GM12878 (cell line): ENCODE measurements around the gene SKAP1. TPM values are rescaled to one million over a fixed set of nuclear protein-coding genes. Genes with fewer than 3 reads are reported as not detected.

Experiments used
- ATAC-seq: fragments of 200-7000 bp; cut with Tn5 transposase; 3 replicates; pipeline ENCODE4 v1.9.1; 2020; ENCODE audit warnings: mild to moderate bottlenecking, moderate library complexity
- BruUV-seq: library from RNA; stranded (reverse); fragments of 400-500 nt; replicated peaks from 2 replicates; lab custom pipeline; 2021; lab: Mats Ljungman, UMichigan
- CTCF ChIA-PET: fragments of 300-600 bp; sonication (Branson Sonifier 250); formaldehyde crosslinking; extraction: SDS; loops from one replicate; lab custom pipeline; 2021; ENCODE audit warnings: inconsistent platforms; lab: Yijun Ruan, JAX
- POLR2A ChIA-PET: fragments of 350-600 bp; formaldehyde crosslinking; extraction: SDS; loops from one replicate; lab custom pipeline; 2021; ENCODE audit warnings: inconsistent platforms; lab: Charles Lee
- RAD21 ChIA-PET: fragments of 300-600 bp; sonication (Branson Sonifier 250); formaldehyde crosslinking; loops from one replicate; lab custom pipeline; 2023; ENCODE audit warnings: antibody characterized with exemption; ENCODE audit not compliant: unreplicated experiment; lab: Charles Lee
- SMC1A ChIA-PET: fragments of 300-600 bp; sonication (Branson Sonifier 250); formaldehyde crosslinking; loops from one replicate; lab custom pipeline; 2023; ENCODE audit not compliant: unreplicated experiment, uncharacterized antibody; lab: Charles Lee
- DNase-seq: peaks from one replicate; pipeline ENCODE4 v3.0.0-alpha.2; 2011; ENCODE audit warnings: low read depth, low spot score
- FAIRE-seq: peaks from 3 replicates; lab custom pipeline; 2011; peaks lifted over from hg19 to GRCh38; lab: Jason Lieb, UNC
- H2AFZ ChIP-seq: 2 replicates; pipeline ENCODE4 v1.6.0; 2011; ENCODE audit warnings: low read depth, low read length, control low read depth; ENCODE audit not compliant: control insufficient read depth
- H3K27ac ChIP-seq: 2 replicates; pipeline ENCODE4 v1.5.1; 2011; ENCODE audit warnings: control low read depth; ENCODE audit not compliant: control insufficient read depth, insufficient read depth
- H3K27me3 ChIP-seq, 2 experiments: replicated peaks in 1 of 2; 2 replicates each; pipeline versions ENCODE4 v1.6.0 to v1.6.1; 2011; ENCODE audit warnings: low read length in 1 of 2; ENCODE audit not compliant: control insufficient read depth in 2 of 2, insufficient read depth in 2 of 2
- H3K36me3 ChIP-seq, 2 experiments: 2 replicates each; pipeline ENCODE4 v1.5.1; 2011; ENCODE audit warnings: low read length in 1 of 2; ENCODE audit not compliant: control insufficient read depth in 2 of 2, insufficient read depth in 2 of 2
- H3K4me1 ChIP-seq: 2 replicates; pipeline ENCODE4 v1.6.1; 2011; ENCODE audit warnings: mild to moderate bottlenecking, low read length, moderate library complexity, mixed read lengths; ENCODE audit not compliant: control insufficient read depth, insufficient read depth
- H3K4me2 ChIP-seq: 2 replicates; pipeline ENCODE4 v1.6.0; 2011; ENCODE audit warnings: control low read depth; ENCODE audit not compliant: control insufficient read depth, insufficient read depth
- H3K4me3 ChIP-seq: fragments of 200-600 bp; sonication (generic); 2 replicates; pipeline ENCODE4 v1.5.1; 2016
- H3K79me2 ChIP-seq: 2 replicates; pipeline ENCODE4 v1.6.0; 2011; ENCODE audit warnings: low read length; ENCODE audit not compliant: control insufficient read depth, insufficient read depth
- H3K9ac ChIP-seq: 2 replicates; pipeline ENCODE4 v1.8.0; 2011; ENCODE audit warnings: low read length, control low read depth, mixed read lengths; ENCODE audit not compliant: control insufficient read depth, insufficient read depth
- H3K9me3 ChIP-seq: replicated peaks from 3 replicates; pipeline ENCODE4 v1.5.1; 2011; ENCODE audit warnings: mild to moderate bottlenecking, low read length; ENCODE audit not compliant: control insufficient read depth, insufficient read depth
- H4K20me1 ChIP-seq: 2 replicates; pipeline ENCODE4 v1.6.0; 2011; ENCODE audit not compliant: control insufficient read depth, insufficient read depth
- DPF2 ChIP-seq: fragments of 450-650 bp; IDR thresholded peaks from 2 replicates; pipeline ENCODE4 v1.6.1; 2017; ENCODE audit warnings: mild to moderate bottlenecking
- ELK1 ChIP-seq: IDR thresholded peaks from 2 replicates; pipeline ENCODE4 v1.6.1; 2012; ENCODE audit warnings: low read depth, low read length, improper control_type of control experiment
- ETV6 ChIP-seq, 2 experiments: fragments of 450-650 bp in 1 of 2; IDR thresholded peaks in 1 of 2; conservative IDR thresholded peaks in 1 of 2; 2 replicates each; pipeline ENCODE4 v1.6.1; 2014; ENCODE audit warnings: antibody characterized with exemption in 1 of 2, borderline replicate concordance in 1 of 2, low read depth in 1 of 2, mild to moderate bottlenecking in 1 of 2, moderate library complexity in 1 of 2
- LARP7 ChIP-seq: fragments of 450-650 bp; IDR thresholded peaks from 2 replicates; pipeline ENCODE4 v1.6.1; 2017; ENCODE audit warnings: mild to moderate bottlenecking
- NFXL1 ChIP-seq: fragments of 450-650 bp; IDR thresholded peaks from 2 replicates; pipeline ENCODE4 v1.6.1; 2017; ENCODE audit warnings: antibody characterized with exemption, mild to moderate bottlenecking, borderline replicate concordance
- PAX5 ChIP-seq: IDR thresholded peaks from 2 replicates; pipeline ENCODE4 v1.6.1; 2011; ENCODE audit warnings: low read depth, low read length, borderline replicate concordance
- RAD51 ChIP-seq: fragments of 450-650 bp; IDR thresholded peaks from 2 replicates; pipeline ENCODE4 v1.6.1; 2016; ENCODE audit warnings: moderate library complexity, mild to moderate bottlenecking, inconsistent platforms
- RBBP5 ChIP-seq: fragments of 200-600 bp; sonication (generic); conservative IDR thresholded peaks from 2 replicates; pipeline ENCODE4 v1.6.1; 2016
- SPI1 ChIP-seq: IDR thresholded peaks from 2 replicates; pipeline ENCODE4 v1.6.1; 2011; ENCODE audit warnings: low read depth, mild to moderate bottlenecking, low read length, moderate library complexity, borderline replicate concordance; ENCODE audit not compliant: insufficient read depth
- ZNF207 ChIP-seq: fragments of 450-650 bp; IDR thresholded peaks from 2 replicates; pipeline ENCODE4 v1.6.1; 2014; ENCODE audit warnings: antibody characterized with exemption, mild to moderate bottlenecking, borderline replicate concordance
- WGBS: methylation state at CpG from one replicate; pipeline ENCODE4 v1.1.6; 2016; ENCODE audit warnings: low lambda C conversion rate; ENCODE audit not compliant: insufficient replicate concordance, insufficient coverage; ENCODE audit errors: missing lambda C conversion rate; 5-methylcytosine and 5-hydroxymethylcytosine counted together
- in situ Hi-C: fragments of 300-500 bp; cut with MboI; formaldehyde crosslinking; loops from 9 replicates; pipeline ENCODE4 v1.14.3; 2018; ENCODE audit warnings: mixed read lengths
- intact Hi-C: fragments of 100-400 bp; cut with micrococcal nuclease; formaldehyde crosslinking; loops from one replicate; pipeline ENCODE4 v1.14.2; 2022; ENCODE audit not compliant: unreplicated experiment
- polyA plus RNA-seq, 11 experiments: library from polyadenylated mRNA; depleted of rRNA in 4 of 11; unstranded in 6 of 11; stranded (reverse) in 5 of 11; fragments of >200 nt; fragmentation: Nextera tagmentation in 4 of 11; fragmentation: Illumina TruSeq in 1 of 11; extraction: Ambion mirVana in 4 of 11; extraction: Trizol in 1 of 11; gene quantifications; 1 replicate in 1 of 11; 2 replicates in 10 of 11; pipeline versions ENCODE4 v1.2.1 to v1.2.3, GENCODE V29; 2011 to 2016; ENCODE audit warnings: inconsistent platforms in 2 of 11, missing spikeins in 2 of 11, low read depth in 1 of 11
- total RNA-seq, 4 experiments: library from RNA; depleted of rRNA in 3 of 4; stranded (reverse); fragments of >200 nt in 3 of 4; fragmentation: Illumina TruSeq in 1 of 4; extraction: Trizol in 1 of 4; gene quantifications; 2 replicates each; pipeline versions ENCODE4 v1.2.1 to v1.2.3, GENCODE V29; 2013 to 2021
- TF ChIP-seq, protein P1 (sequence below): fragments of 150-350 bp; IDR thresholded peaks from 2 replicates; pipeline ENCODE4 v1.6.1; 2014; ENCODE audit warnings: mild to moderate bottlenecking, low read depth, low read length
- TF ChIP-seq, protein P2 (sequence below): IDR thresholded peaks from 2 replicates; pipeline ENCODE4 v1.6.1; 2011; ENCODE audit warnings: mild to moderate bottlenecking, low read depth, low read length, moderate library complexity; ENCODE audit not compliant: insufficient replicate concordance
- TF ChIP-seq, protein P3 (sequence below): fragments of 450-650 bp; conservative IDR thresholded peaks from 2 replicates; pipeline ENCODE4 v1.6.1; 2017; ENCODE audit warnings: mild to moderate bottlenecking, moderate library complexity
- TF ChIP-seq, protein P4 (sequence below): fragments of 450-650 bp; IDR thresholded peaks from 2 replicates; pipeline ENCODE4 v1.6.1; 2016; ENCODE audit warnings: mild to moderate bottlenecking

SKAP1 gene
- total and polyA plus RNA-seq, 10 of the 15 experiments (the other 5 are each of a cell fraction or from before 2014, with no cell fraction given), result 17.1 to 97.6 (median 35.9) TPM

DNA sequence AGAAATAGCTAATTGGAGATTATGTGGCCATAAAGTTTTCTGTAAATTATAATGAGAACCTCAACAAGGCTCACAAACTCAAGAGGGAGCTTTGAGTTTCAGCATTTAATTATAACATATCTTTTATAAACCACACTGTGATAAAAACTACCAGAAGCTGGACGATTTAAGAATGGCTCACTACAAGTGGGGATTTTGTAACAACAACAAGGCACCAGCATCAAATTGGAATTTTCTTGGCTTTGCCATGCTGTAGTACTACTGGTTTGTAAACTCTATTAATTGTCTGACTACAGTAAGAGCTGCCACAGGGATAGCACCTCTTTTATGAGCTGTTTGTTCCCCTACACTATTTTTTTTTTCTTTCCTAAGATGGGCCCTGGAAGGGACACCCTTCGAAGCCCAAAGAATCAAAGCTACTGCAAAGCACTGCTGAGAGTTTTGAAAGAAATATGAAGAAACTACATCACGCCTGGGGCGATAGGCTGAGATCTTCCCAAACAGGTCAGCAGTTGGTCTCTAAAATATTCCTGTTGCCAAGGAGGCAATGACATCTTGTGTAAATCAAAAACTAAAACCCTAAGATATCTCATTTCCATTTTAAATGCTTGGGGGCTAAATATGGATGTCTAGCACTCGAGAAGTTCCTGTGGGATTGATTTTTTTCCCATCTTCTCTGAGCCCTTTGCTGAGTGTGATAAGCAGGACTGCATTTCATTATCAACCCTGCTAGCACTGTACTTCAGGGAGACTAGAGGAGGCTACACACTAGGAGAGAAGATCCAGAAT, 40.9 kb downstream of the SKAP1 start:
- no peak for TF ChIP-seq ZNF207
- TF ChIP-seq, protein P1, sequence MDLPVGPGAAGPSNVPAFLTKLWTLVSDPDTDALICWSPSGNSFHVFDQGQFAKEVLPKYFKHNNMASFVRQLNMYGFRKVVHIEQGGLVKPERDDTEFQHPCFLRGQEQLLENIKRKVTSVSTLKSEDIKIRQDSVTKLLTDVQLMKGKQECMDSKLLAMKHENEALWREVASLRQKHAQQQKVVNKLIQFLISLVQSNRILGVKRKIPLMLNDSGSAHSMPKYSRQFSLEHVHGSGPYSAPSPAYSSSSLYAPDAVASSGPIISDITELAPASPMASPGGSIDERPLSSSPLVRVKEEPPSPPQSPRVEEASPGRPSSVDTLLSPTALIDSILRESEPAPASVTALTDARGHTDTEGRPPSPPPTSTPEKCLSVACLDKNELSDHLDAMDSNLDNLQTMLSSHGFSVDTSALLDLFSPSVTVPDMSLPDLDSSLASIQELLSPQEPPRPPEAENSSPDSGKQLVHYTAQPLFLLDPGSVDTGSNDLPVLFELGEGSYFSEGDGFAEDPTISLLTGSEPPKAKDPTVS, result no peak
- TF ChIP-seq, protein P2, sequence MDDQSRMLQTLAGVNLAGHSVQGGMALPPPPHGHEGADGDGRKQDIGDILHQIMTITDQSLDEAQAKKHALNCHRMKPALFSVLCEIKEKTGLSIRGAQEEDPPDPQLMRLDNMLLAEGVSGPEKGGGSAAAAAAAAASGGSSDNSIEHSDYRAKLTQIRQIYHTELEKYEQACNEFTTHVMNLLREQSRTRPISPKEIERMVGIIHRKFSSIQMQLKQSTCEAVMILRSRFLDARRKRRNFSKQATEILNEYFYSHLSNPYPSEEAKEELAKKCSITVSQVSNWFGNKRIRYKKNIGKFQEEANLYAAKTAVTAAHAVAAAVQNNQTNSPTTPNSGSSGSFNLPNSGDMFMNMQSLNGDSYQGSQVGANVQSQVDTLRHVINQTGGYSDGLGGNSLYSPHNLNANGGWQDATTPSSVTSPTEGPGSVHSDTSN, result no peak
- TF ChIP-seq, protein P3, sequence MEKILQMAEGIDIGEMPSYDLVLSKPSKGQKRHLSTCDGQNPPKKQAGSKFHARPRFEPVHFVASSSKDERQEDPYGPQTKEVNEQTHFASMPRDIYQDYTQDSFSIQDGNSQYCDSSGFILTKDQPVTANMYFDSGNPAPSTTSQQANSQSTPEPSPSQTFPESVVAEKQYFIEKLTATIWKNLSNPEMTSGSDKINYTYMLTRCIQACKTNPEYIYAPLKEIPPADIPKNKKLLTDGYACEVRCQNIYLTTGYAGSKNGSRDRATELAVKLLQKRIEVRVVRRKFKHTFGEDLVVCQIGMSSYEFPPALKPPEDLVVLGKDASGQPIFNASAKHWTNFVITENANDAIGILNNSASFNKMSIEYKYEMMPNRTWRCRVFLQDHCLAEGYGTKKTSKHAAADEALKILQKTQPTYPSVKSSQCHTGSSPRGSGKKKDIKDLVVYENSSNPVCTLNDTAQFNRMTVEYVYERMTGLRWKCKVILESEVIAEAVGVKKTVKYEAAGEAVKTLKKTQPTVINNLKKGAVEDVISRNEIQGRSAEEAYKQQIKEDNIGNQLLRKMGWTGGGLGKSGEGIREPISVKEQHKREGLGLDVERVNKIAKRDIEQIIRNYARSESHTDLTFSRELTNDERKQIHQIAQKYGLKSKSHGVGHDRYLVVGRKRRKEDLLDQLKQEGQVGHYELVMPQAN, result no peak
- TF ChIP-seq DPF2, result no peak
- no peak for TF ChIP-seq SPI1
- no peak for TF ChIP-seq RBBP5
- TF ChIP-seq, protein P4, sequence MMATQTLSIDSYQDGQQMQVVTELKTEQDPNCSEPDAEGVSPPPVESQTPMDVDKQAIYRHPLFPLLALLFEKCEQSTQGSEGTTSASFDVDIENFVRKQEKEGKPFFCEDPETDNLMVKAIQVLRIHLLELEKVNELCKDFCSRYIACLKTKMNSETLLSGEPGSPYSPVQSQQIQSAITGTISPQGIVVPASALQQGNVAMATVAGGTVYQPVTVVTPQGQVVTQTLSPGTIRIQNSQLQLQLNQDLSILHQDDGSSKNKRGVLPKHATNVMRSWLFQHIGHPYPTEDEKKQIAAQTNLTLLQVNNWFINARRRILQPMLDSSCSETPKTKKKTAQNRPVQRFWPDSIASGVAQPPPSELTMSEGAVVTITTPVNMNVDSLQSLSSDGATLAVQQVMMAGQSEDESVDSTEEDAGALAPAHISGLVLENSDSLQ, result no peak
- no peak for TF ChIP-seq RAD51
- no peak for TF ChIP-seq LARP7
- TF ChIP-seq ELK1, result no peak
- no peak for TF ChIP-seq PAX5
- TF ChIP-seq NFXL1, result no peak
- no peak for TF ChIP-seq ETV6 (conservative IDR thresholded peaks at IDR 0.05 in 1 of 2, IDR thresholded peaks at IDR 0.05 in 1 of 2; ENCODE audit: borderline replicate concordance in 1 of 2, low read depth in 1 of 2)
- TF ChIP-seq, all 136 proteins: peak for 0
- intact Hi-C loops (no loop called here), in situ Hi-C loops (no loop called here)
- no peak overlapping the region for H3K27ac ChIP-seq
- H4K20me1 ChIP-seq, result no peaks in the 10 kb centered on the region
- no peaks in the 10 kb centered on the region for H3K9me3 ChIP-seq
- no peak for DNase-seq
- no peak for FAIRE-seq
- no peak overlapping the region for H3K9ac ChIP-seq
- WGBS, result 69% methylated on average over 5 of the region's 5 CpGs
- ATAC-seq, result no peak
- peaks cover 0 to 6% of the 10 kb centered on the region in 2 experiments; a peak in 2 of 4 replicates for H3K36me3 ChIP-seq
- no peak overlapping the region for H3K4me2 ChIP-seq
- CTCF ChIA-PET, result interaction anchor here (0.9 to 1.8 kb wide), 4 partner anchors 10 to 39 kb away, joined by 3 to 4 read pairs (median 4); no protein-coding TSS in a partner anchor
- no TSS peak for BruUV-seq
- no peak overlapping the region for H2AFZ ChIP-seq
- H3K4me1 ChIP-seq, result peaks cover 3% of the 10 kb centered on the region; the same call in 1 of the 2 replicates
- H3K79me2 ChIP-seq, result no peaks in the 10 kb centered on the region
- POLR2A ChIA-PET, result interaction anchor here (0.7 to 1.0 kb wide), 2 partner anchors 19 to 34 kb away, joined by 3 read pairs; no protein-coding TSS in a partner anchor
- SMC1A ChIA-PET, result interaction anchor here (0.7 to 1.4 kb wide), 5 partner anchors 9 to 37 kb away, joined by 3 to 9 read pairs (median 3); no protein-coding TSS in a partner anchor
- RAD21 ChIA-PET, result interaction anchor here (0.9 kb wide), 1 partner anchor 55 kb away, joined by 3 read pairs; no protein-coding TSS in a partner anchor
- no peak overlapping the region for H3K4me3 ChIP-seq
- H3K27me3 ChIP-seq, result no peaks in the 10 kb centered on the region
